Ovary (tissue), 3 donors: ENCODE data around the gene SYT8.

Experiments used
- CTCF ChIP-seq, 3 donors: fragments of 450-650 bp in 2 of 3; fragments of 200-600 bp in 1 of 3; IDR thresholded peaks; one replicate each; pipeline versions ENCODE4 v1.5.1 to v1.8.0; 2016 to 2022; ENCODE audit warnings: antibody characterized with exemption in 3 of 3, mild to moderate bottlenecking in 1 of 3
- EP300 ChIP-seq: sonication (generic); formaldehyde crosslinking; IDR thresholded peaks from one replicate; pipeline ENCODE4 v1.6.1; 2017; ENCODE audit warnings: antibody characterized with exemption
- donor health status: DM: no; HTN: no; CAD: no.

DNA sequence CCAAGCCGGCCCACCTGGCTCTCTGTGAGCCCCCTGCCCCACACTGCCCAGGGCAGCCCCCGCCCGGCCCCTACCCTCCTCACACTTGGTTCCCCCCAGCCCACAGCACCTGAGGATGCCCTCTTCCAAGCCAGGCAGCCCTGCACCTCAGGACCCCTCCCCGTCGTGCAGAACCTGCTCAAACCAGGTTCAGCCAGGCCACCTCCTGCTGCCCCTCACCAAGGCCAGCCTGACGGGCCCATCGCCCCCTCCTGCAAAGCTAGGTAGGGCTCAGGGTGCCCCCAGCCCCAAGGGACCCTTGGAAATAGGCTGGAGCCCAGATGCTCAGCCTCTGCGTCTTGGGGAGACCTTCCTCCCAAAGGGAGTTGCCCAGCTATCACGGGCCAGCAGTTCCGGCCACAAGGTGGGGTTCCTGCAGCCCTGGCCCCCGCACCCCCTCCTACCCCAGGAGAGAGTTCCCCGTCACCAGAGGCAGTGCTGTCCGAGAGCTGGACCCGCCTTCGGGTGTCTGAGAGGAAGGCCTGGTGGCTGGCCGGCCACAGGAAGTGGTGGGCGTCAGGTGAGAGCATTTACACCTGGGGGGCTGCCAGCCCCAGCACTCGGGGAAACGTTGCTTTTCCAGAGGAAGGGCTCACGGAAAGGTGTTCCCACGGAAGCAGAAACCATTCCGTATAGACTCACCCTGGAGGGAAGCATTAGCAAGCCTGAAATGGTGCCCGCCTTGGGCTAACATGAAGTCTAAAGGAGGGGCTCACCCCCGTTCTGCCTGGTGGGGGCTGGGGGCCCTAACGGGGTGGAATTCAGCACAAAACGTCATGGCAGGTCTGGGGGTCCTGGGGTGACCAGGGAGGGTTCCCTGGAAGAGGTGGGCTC lies 3.2 kb upstream of the SYT8 start:
- no peak for TF ChIP-seq CTCF (IDR thresholded peaks at IDR 0.05)
- TF ChIP-seq EP300, result no peak
